A673 (cell line): Measurements from ENCODE around the gene DAPK2. TPM values are rescaled to one million over a fixed set of nuclear protein-coding genes. Genes with fewer than 3 reads are reported as not detected.
"Not testable (repeated sequence)": the region's sequence is repeated elsewhere in the genome, so short reads cannot be mapped to it uniquely, and the experiment has no call there.

Experiments
- BruUV-seq: library from RNA; stranded (reverse); fragments of 400-500 nt; replicated peaks from 2 replicates; lab custom pipeline; 2021; lab: Mats Ljungman, UMichigan
- CTCF ChIA-PET: fragments of 300-600 bp; sonication (Branson Sonifier 250); formaldehyde crosslinking; loops from one replicate; lab custom pipeline; 2022; ENCODE audit warnings: antibody characterized with exemption; lab: Charles Lee
- POLR2A ChIA-PET: fragments of 300-600 bp; sonication (Branson Sonifier 250); formaldehyde crosslinking; loops from one replicate; lab custom pipeline; 2022; ENCODE audit warnings: antibody characterized with exemption; ENCODE audit not compliant: low non-redundant PET; lab: Charles Lee
- DNase-seq: peaks from one replicate; pipeline ENCODE4 v3.0.0-alpha.2; 2015; ENCODE audit warnings: low spot score
- H3K27ac ChIP-seq: fragments of 200-600 bp; sonication (generic); 2 replicates; pipeline ENCODE4 v1.5.1; 2016; ENCODE audit warnings: mixed run types, low read depth, mild to moderate bottlenecking, mixed read lengths, antibody characterized with exemption, low read length; ENCODE audit not compliant: poor library complexity, severe bottlenecking
- H3K27me3 ChIP-seq: fragments of 200-600 bp; sonication (generic); replicated peaks from 2 replicates; pipeline ENCODE4 v1.6.1; 2017; ENCODE audit warnings: mixed run types, low read depth, mild to moderate bottlenecking, mixed read lengths, antibody characterized with exemption, low read length; ENCODE audit not compliant: insufficient read depth, poor library complexity
- H3K36me3 ChIP-seq: fragments of 200-600 bp; sonication (generic); 2 replicates; pipeline ENCODE4 v1.6.1; 2016; ENCODE audit warnings: mixed run types, mild to moderate bottlenecking, mixed read lengths, antibody characterized with exemption, low read length; ENCODE audit not compliant: insufficient read depth, poor library complexity, severe bottlenecking
- H3K4me1 ChIP-seq: fragments of 200-600 bp; sonication (generic); 2 replicates; pipeline ENCODE4 v1.6.1; 2017; ENCODE audit warnings: mixed run types, mild to moderate bottlenecking, mixed read lengths, antibody characterized with exemption, low read length; ENCODE audit not compliant: insufficient read depth, poor library complexity, severe bottlenecking
- H3K4me3 ChIP-seq: fragments of 200-600 bp; sonication (generic); 2 replicates; pipeline ENCODE4 v1.5.1; 2016; ENCODE audit warnings: low read depth, mixed run types, mild to moderate bottlenecking, mixed read lengths, low read length; ENCODE audit not compliant: poor library complexity, severe bottlenecking
- H3K9me3 ChIP-seq: fragments of 200-600 bp; sonication (generic); 2 replicates; pipeline ENCODE4 v1.6.1; 2016; ENCODE audit warnings: mixed run types, low read depth, mild to moderate bottlenecking, mixed read lengths, antibody characterized with exemption, low read length; ENCODE audit not compliant: poor library complexity, severe bottlenecking
- EZH2 ChIP-seq: fragments of 200-600 bp; sonication (generic); IDR thresholded peaks from 2 replicates; pipeline ENCODE4 v1.6.1; 2017; ENCODE audit warnings: borderline replicate concordance, low read depth, mild to moderate bottlenecking, mixed read lengths, antibody characterized with exemption, low read length; ENCODE audit not compliant: poor library complexity, severe bottlenecking
- intact Hi-C: fragments of 100-400 bp; cut with micrococcal nuclease; formaldehyde crosslinking; loops from one replicate; pipeline ENCODE4 v1.10.0; 2022; ENCODE audit not compliant: unreplicated experiment
- total RNA-seq: library from RNA; stranded (reverse); gene quantifications from 2 replicates; pipeline ENCODE4 v1.2.3, GENCODE V29; 2021
- TF ChIP-seq, protein P1 (sequence below): fragments of 300-800, 200-600 bp; sonication (generic); conservative IDR thresholded peaks from 2 replicates; pipeline ENCODE4 v1.5.1; 2017; ENCODE audit warnings: low read depth, mild to moderate bottlenecking, antibody characterized with exemption, low read length, moderate library complexity, mixed read lengths

DAPK2 gene
- total RNA-seq, 1 experiment from 2014 or later = 19.2 TPM

DNA sequence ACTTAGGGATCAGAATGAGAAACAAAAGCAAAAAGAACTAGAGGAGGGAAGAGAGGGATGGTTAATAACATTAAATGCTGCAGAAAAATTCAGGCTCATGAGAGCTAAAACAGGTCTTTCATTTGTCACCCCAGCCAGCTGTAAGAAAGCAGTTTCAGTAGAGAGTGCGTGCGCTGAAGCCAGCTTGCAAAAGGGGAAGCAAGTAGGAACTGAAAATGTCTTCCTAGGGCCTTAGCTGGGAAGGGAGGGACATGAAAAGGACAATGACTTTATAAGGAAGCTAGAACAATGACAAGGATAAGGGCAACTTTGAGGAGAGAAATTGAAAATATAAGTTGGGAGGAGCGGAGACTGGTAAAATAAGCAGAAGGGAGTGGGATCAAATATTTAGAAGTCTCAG lies 44.2 kb upstream of the DAPK2 start:
- CTCF ChIA-PET = no interaction called here
- TF ChIP-seq, protein P1, sequence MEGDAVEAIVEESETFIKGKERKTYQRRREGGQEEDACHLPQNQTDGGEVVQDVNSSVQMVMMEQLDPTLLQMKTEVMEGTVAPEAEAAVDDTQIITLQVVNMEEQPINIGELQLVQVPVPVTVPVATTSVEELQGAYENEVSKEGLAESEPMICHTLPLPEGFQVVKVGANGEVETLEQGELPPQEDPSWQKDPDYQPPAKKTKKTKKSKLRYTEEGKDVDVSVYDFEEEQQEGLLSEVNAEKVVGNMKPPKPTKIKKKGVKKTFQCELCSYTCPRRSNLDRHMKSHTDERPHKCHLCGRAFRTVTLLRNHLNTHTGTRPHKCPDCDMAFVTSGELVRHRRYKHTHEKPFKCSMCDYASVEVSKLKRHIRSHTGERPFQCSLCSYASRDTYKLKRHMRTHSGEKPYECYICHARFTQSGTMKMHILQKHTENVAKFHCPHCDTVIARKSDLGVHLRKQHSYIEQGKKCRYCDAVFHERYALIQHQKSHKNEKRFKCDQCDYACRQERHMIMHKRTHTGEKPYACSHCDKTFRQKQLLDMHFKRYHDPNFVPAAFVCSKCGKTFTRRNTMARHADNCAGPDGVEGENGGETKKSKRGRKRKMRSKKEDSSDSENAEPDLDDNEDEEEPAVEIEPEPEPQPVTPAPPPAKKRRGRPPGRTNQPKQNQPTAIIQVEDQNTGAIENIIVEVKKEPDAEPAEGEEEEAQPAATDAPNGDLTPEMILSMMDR = no peak
- no peak for TF ChIP-seq EZH2
- no peak for DNase-seq
- peaks cover 29% of the 10 kb centered on the region for H3K36me3 ChIP-seq
- no TSS peak for BruUV-seq
- H3K4me3 ChIP-seq = no peak overlapping the region
- no peaks in the 10 kb centered on the region for H3K9me3 ChIP-seq
- POLR2A ChIA-PET = no interaction called here
- intact Hi-C loops = no loop called here
- no peaks in the 10 kb centered on the region for H3K27me3 ChIP-seq
- peaks cover 23% of the 10 kb centered on the region for H3K4me1 ChIP-seq
- H3K27ac ChIP-seq = no peak overlapping the region

DNA sequence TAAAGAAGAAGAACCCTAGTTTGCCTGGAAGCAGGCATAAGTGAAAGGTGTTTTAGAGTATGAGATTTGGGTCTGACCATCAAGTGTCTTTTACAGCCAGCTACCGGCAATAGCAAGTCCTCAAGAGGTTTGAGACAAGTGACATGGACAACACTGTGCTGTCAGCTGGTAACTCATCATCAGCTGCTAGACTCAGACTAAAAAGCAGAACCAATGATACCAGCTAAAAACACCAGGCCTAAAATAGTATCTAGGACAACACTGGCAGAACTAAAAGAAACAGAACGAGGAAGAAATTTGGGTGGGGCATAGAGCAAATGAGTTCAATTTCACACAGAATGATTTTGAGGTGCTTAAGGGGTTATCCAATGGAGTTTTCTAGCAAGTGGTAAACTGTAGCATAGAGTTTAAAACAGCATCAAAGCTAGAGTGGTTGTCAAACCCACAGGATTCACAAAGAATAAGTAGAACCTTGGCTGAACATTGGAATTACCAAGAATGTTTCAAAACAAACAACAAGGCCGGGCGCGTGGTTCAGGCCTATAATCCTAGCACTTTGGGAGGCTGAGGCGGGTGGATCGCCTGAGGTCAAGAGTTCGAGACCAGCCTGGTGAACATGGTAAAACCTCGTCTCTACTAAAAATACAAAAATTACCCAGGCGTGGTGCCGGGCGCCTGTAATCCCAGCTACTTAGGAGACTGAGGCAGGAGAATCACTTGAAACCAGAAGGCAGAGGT lies 43.4 kb upstream of the DAPK2 start:
- BruUV-seq = no TSS peak
- ChIA-PET CTCF (no interaction called here), POLR2A (no interaction called here)
- Histone ChIP-seq H3K36me3 (peaks cover 35% of the 10 kb centered on the region), H3K4me1 (peaks cover 14% of the 10 kb centered on the region), H3K9me3 (no peaks in the 10 kb centered on the region), H3K4me3 (no peak overlapping the region), H3K27ac (no peak overlapping the region), H3K27me3 (no peaks in the 10 kb centered on the region)
- TF ChIP-seq, protein P1 = no peak
- TF ChIP-seq EZH2 = no peak
- DNase-seq = no peak
- intact Hi-C loops = no loop called here

DNA sequence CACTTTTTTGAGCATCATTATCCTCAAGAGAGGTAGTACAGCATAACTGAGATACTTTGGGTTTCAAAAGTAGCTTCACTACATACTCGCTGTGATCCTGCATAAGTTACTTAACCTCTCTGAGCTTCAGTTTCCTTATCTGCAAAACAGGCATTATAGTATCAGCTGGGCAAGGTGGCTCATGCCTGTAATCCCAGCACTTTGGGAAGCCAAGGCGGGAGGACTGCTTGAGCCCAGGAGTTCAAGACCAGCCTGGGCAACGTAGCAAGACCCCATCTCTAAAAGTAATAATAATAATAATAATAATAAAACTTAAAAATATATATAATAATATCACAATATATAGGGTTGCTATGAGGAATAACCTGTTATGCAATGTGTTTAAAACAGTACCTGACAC lies 36.5 kb upstream of the DAPK2 start:
- ChIA-PET CTCF (no interaction called here), POLR2A (no interaction called here)
- no TSS peak for BruUV-seq

DNA sequence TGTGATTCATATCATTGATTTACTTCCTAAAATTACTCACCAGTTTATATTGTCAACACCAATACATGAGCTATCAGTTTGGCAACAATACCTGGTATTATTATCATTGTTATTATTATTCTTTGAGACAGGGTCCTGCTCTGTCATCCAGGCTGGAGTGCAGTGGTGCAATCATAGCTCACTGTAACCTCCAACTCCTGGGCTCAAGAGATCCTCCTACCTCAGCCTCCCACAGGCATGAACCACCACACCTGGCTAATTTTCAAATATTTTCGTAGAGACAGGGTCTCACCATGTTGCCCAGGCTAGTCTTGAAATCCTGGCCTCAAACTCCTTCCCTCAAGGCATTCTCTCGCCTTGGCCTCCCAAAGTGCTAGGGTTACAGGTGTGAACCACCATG lies 27.2 kb upstream of the DAPK2 start:
- H3K27ac ChIP-seq, H3K27me3 ChIP-seq, DNase-seq, CTCF ChIA-PET, H3K4me1 ChIP-seq, BruUV-seq, H3K9me3 ChIP-seq, POLR2A ChIA-PET, intact Hi-C loops, H3K36me3 ChIP-seq, H3K4me3 ChIP-seq: not testable (repeated sequence)

More for the DNA sequence above, 36.5 kb upstream of the DAPK2 start:
- intact Hi-C loops = no loop called here
- TF ChIP-seq EZH2 = no peak
- TF ChIP-seq, protein P1 = no peak
- Histone ChIP-seq H3K27me3 (no peaks in the 10 kb centered on the region), H3K9me3 (no peaks in the 10 kb centered on the region), H3K36me3 (peaks cover 27% of the 10 kb centered on the region), H3K4me1 (no peaks in the 10 kb centered on the region), H3K4me3 (no peak overlapping the region), H3K27ac (no peak overlapping the region)
- DNase-seq = no peak
